HEK293 (cell line): ENCODE measurements around the gene ADGB.

ENCODE experiments used
- CTCF ChIA-PET: fragments of 350-600 bp; formaldehyde crosslinking; extraction: SDS; loops from one replicate; lab custom pipeline; 2021; ENCODE audit warnings: antibody characterized with exemption; lab: Yijun Ruan, JAX
- POLR2A ChIA-PET: fragments of 300-600 bp; formaldehyde crosslinking; extraction: SDS; loops from one replicate; lab custom pipeline; 2020; ENCODE audit warnings: antibody characterized with exemption, inconsistent platforms; lab: Yijun Ruan, JAX
- H3K27ac ChIP-seq: fragments of 200-500 bp; sonication (Bioruptor generic); 2 replicates; pipeline ENCODE4 v1.5.1; 2014; ENCODE audit warnings: low read depth, low read length, control low read depth, inconsistent platforms; ENCODE audit errors: extremely low read depth
- H3K36me3 ChIP-seq, 2 experiments: fragments of 200-500 bp in 1 of 2; sonication (Bioruptor generic) in 1 of 2; 1 replicate in 1 of 2; 2 replicates in 1 of 2; pipeline ENCODE4 v1.5.1; 2014 to 2017; ENCODE audit warnings: inconsistent platforms in 2 of 2, low read length in 2 of 2; ENCODE audit not compliant: control insufficient read depth in 2 of 2, insufficient read depth in 1 of 2
- H3K4me1 ChIP-seq: fragments of 200-500 bp; sonication (Bioruptor generic); 2 replicates; pipeline ENCODE4 v1.5.1; 2014; ENCODE audit warnings: mild to moderate bottlenecking, low read length, inconsistent platforms; ENCODE audit not compliant: control insufficient read depth, insufficient read depth
- H3K4me3 ChIP-seq: 2 replicates; pipeline ENCODE4 v1.5.1; 2011; ENCODE audit warnings: low read depth, mild to moderate bottlenecking, control low read depth, low read length, moderate library complexity
- H3K9me3 ChIP-seq: fragments of 200-500 bp; sonication (Bioruptor generic); 2 replicates; pipeline ENCODE4 v1.5.1; 2014; ENCODE audit warnings: low read depth, low read length, inconsistent platforms; ENCODE audit not compliant: control insufficient read depth, insufficient read depth
- AEBP2 ChIP-seq: fragments of 450-650 bp; formaldehyde crosslinking; IDR thresholded peaks from 2 replicates; pipeline ENCODE4 v1.5.1; 2016; ENCODE audit warnings: missing biosample characterization, missing genetic modification characterization, borderline replicate concordance
- HOXC10 ChIP-seq: sonication (generic); formaldehyde crosslinking; IDR thresholded peaks from 2 replicates; pipeline ENCODE4 v1.8.1; 2023; ENCODE audit warnings: mild to moderate bottlenecking, missing genetic modification reagents
- HOXD13 ChIP-seq: sonication (generic); formaldehyde crosslinking; IDR thresholded peaks from 2 replicates; pipeline ENCODE4 v1.8.0; 2022; ENCODE audit warnings: missing genetic modification reagents, borderline replicate concordance
- KLF17 ChIP-seq: fragments of 450-650 bp; formaldehyde crosslinking; IDR thresholded peaks from 2 replicates; pipeline ENCODE4 v1.5.1; 2016; ENCODE audit warnings: missing biosample characterization, missing genetic modification characterization
- OVOL3 ChIP-seq: fragments of 450-650 bp; formaldehyde crosslinking; IDR thresholded peaks from 2 replicates; pipeline ENCODE4 v1.5.1; 2016; ENCODE audit warnings: missing biosample characterization, missing genetic modification characterization
- TCF7L2 ChIP-seq: IDR thresholded peaks from 2 replicates; pipeline ENCODE4 v1.6.1; 2011; ENCODE audit warnings: low read depth, mild to moderate bottlenecking, inconsistent platforms, low read length, moderate library complexity, borderline replicate concordance
- TSHZ1 ChIP-seq: fragments of 450-650 bp; formaldehyde crosslinking; IDR thresholded peaks from 2 replicates; pipeline ENCODE4 v1.5.1; 2016; ENCODE audit warnings: missing biosample characterization, missing genetic modification characterization, borderline replicate concordance
- ZBTB11 ChIP-seq: fragments of 450-650 bp; formaldehyde crosslinking; conservative IDR thresholded peaks from 2 replicates; pipeline ENCODE4 v1.5.1; 2016; ENCODE audit warnings: low read depth, missing biosample characterization, missing genetic modification characterization
- ZBTB49 ChIP-seq: fragments of 450-650 bp; formaldehyde crosslinking; IDR thresholded peaks from 2 replicates; pipeline ENCODE4 v1.5.1; 2016; ENCODE audit warnings: missing biosample characterization, missing genetic modification characterization, low read depth
- ZFP3 ChIP-seq: fragments of 450-650 bp; formaldehyde crosslinking; IDR thresholded peaks from 2 replicates; pipeline ENCODE4 v1.5.1; 2016; ENCODE audit warnings: low read depth, missing biosample characterization, missing genetic modification characterization
- ZFP69B ChIP-seq: fragments of 450-650 bp; formaldehyde crosslinking; IDR thresholded peaks from 2 replicates; pipeline ENCODE4 v1.5.1; 2016; ENCODE audit warnings: missing biosample characterization, missing genetic modification characterization
- ZNF112 ChIP-seq: fragments of 450-650 bp; formaldehyde crosslinking; IDR thresholded peaks from 2 replicates; pipeline ENCODE4 v1.5.0; 2017; ENCODE audit warnings: missing biosample characterization, missing genetic modification characterization
- ZNF175 ChIP-seq: fragments of 450-650 bp; formaldehyde crosslinking; IDR thresholded peaks from 2 replicates; pipeline ENCODE4 v1.5.1; 2016; ENCODE audit warnings: missing biosample characterization, missing genetic modification characterization
- ZNF571 ChIP-seq: fragments of 450-650 bp; formaldehyde crosslinking; IDR thresholded peaks from 2 replicates; pipeline ENCODE4 v1.5.0; 2017; ENCODE audit warnings: missing biosample characterization, missing genetic modification characterization

The ADGB gene

GRCh38 chr6:146856296-146856695 lies 257.5 kb downstream of the ADGB start:
- ChIA-PET POLR2A (no interaction called here), CTCF (interaction anchor here (0.6 to 1.6 kb wide), 9 partner anchors 10 to 1645 kb away, joined by 3 to 6 read pairs (median 3); no protein-coding TSS in a partner anchor)
- no peak overlapping the region for H3K27ac ChIP-seq
- TF ChIP-seq TCF7L2 (no peak), ZBTB11 (no peak), TSHZ1 (no peak), ZFP69B (no peak), ZFP3 (tag by site-specific recombination) (no peak), KLF17 (tag by site-specific recombination) (no peak), ZNF175 (tag by site-specific recombination) (no peak), ZNF112 (no peak), HOXC10 (CRISPR knock-in tag) (no peak), AEBP2 (tag by site-specific recombination) (no peak), OVOL3 (no peak), HOXD13 (CRISPR knock-in tag) (no peak), ZNF571 (tag by site-specific recombination) (no peak), ZBTB49 (tag by site-specific recombination) (no peak)
- H3K9me3 ChIP-seq: no peaks in the 10 kb centered on the region
- H3K36me3 ChIP-seq: no peaks in the 10 kb centered on the region
- no peak overlapping the region for H3K4me3 ChIP-seq
- no peaks in the 10 kb centered on the region for H3K4me1 ChIP-seq
